GM19023 (cell line): ENCODE results near the gene POU3F1.

Experiments
- ATAC-seq: cut with Tn5 transposase; IDR thresholded peaks from one replicate; pipeline ENCODE4 v1.9.1; 2021; ENCODE audit warnings: mild to moderate bottlenecking, moderate library complexity; ENCODE audit not compliant: unreplicated experiment

The POU3F1 gene

DNA sequence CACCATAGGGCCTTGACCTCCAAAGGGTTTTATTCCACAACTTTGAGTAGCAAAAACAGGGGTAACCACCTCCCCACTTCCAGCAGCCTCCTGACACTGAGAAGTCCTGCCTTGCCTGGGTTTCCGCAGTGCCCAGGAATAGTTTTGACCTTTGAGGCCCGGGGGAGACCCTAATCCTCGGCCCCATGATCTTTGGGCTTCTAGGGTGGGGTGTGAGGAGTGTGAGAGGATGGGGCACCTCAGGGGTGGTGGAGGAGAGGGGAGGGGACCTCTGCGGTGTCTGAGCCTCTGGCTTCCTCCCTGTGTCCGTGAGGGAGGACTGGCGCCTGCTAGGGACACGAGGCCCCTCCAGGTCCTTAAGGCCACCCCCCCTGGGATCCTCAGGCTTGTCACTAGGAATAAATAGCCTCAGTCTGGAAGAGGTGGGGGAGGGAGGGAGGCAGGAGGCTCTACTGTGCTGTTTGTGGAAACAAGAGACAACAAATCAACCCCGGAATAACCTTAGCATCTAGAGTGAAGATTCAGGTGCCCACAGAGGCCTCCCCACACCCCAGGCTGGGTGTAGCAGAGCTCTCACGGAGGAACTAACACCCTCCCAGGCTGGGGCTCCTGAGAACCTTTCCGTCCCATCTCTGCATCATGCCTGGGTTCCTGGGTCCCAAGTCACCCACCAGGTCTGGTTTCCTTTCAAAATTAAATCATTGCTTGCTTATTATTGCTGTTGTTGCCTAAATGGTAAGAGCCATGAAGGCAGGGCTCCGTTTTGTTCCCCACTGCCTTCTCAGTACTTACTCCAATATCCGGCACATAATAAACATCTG, 40.4 kb downstream of the POU3F1 start:
- ATAC-seq, result no peak

DNA sequence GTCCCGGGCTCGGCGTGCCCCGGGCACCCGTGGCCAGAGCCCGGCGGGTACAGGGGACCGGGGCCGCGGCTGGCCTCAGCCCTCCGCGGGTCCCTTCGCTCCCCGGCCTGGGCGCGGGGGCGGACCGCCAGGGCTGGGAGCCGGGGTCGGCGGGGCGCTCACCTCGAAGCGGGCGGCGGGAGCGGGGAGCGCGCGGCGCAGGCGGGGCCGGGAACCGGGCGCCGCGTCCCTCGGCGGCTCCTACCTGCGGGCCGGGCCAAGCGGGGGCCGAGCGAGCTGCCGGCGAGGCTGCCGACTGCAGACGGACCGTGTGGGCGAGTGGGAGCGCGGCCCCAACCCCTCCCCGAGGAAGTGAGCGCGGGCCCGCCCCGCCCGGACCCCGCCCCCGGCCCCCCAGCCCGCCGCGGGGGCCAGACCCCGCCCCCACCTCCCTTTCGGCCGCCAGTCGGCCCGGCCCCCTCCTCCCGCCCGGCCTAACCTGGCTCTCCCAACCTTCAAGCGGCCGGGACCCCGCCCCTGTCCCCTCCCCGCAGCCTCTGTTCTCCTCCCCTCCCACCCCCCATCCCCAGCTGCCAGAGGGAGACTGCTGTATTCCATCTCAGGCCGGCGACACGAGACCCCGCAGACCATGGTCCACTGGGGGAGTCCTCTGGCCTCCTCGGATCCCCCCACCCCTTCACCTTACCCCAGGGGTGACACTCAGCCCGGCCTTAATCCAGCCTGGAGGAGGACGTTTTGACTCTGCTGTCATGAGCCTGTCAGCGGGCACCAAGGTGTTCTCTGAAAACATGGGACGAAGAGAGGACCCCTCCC, 41.2 kb downstream of the POU3F1 start, which contains the start of gene FHL3:
Gene FHL3, minus strand, starts transcription at position 320 of the 813 bp plus-strand sequence. CDS start 6,102 bp downstream, outside the sequence.
- ATAC-seq, result no peak

GRCh38 chr1:38004284-38005108, 42.1 kb downstream of the POU3F1 start:
- no peak for ATAC-seq

DNA sequence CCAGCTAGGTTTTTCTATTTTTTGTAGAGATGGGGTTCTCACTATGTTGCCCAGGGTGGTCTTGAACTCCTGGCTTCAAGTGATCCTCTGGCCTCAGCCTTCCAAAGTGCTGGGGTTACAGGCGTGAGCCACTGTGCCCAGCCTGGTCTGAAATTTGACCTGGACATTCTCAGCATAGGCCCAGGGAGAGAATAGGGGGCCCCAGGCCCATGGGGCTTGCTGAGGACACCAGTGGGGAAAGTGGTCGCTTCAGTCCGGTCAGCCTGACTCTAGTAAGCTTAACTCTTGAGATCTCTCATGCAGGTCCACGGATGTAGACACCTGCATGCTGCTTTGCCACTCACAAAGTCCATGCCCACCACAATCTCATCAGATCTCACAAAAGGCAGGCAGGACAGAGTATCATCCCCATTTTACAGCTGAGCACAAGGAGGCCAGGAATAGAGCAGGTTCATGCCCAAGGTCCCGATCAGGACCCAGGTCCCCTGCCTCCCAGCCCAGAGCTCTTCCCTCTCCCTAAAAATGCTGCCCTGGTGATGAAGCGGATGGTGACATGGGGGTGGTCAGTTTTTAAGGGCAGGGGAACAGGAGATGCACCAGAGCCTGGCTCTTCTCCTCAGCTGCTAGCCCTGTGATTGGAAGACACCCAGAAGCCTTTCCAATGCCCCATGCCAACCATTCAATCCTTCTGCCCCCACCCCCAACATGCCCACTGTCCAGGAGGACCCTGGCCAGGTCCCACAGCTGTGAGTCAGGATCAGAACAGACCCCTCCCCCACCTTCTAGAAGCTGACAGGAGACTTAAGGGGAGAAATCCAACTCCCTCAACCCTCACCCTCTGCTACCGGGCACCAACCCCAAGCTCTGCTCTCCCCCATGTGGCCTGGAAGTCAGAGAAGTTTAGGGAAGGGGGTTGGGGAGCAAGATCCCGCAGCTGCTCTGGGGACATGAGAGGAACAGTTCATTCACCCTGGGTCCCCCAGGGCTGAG, 43.0 kb downstream of the POU3F1 start:
- ATAC-seq, result no peak

DNA sequence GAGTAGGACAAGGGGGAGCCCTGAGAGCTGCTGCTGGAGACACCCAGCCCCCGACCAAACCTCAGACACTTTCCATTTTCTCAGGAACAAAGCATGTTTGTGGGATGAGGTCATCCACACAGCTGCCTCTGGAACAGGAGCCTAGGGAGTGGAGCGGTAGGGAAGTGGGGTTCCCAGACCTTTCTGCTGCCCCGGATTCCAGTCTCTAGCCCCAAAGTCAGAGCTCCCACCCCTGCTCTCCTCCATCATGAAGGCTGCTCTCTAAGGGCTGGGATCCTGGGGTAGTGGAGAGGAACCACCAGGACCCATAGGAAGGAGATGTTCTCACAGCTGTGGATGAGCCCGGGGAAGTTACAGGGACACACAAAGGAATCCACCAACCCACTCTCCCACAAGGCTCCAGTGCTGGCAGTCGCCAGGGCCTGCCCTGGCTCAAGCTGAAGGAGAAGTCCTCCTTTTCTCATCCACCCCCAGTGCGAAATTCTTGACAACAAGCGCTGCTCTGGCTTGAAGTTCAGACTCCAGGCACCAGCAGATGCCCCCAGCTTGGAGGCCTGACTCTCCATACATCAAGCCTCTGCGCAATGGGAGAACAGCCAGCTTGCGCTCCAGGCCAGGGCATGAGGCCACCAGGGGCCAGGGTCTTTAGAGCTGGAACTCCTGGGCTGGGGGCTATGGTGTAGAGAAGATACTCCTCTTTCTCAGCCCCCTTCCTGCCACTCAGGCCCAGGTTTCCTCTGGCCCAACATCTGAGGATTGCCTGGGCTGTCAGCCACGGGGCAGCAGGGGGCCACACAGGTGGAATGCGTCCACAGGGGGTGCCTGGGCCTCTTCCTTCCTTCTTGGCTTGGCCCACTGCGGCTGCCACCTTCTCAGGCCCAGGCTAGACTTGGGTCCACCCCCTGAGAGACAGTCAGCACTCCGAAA, 45.8 kb downstream of the POU3F1 start:
- ATAC-seq, result no peak

DNA sequence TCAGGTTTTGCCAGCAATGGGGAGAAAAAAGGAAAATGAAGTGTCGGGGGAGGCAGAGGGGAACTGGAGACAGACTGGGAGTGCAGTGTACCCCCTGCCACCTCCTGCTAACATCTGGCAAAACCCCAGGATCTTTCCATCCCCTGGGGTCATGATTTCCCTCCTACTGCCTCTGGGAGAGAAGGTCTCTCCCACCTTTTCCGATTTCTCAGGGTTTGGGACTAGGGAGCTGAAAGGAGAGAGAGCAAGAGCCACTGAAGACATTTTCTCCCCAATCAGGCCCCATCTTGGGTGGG, 46.4 kb downstream of the POU3F1 start:
- no peak for ATAC-seq

- ATAC-seq, result no peak
Measured at GRCh38 chr1:37999430-38000232, 47.0 kb downstream of the POU3F1 start.

DNA sequence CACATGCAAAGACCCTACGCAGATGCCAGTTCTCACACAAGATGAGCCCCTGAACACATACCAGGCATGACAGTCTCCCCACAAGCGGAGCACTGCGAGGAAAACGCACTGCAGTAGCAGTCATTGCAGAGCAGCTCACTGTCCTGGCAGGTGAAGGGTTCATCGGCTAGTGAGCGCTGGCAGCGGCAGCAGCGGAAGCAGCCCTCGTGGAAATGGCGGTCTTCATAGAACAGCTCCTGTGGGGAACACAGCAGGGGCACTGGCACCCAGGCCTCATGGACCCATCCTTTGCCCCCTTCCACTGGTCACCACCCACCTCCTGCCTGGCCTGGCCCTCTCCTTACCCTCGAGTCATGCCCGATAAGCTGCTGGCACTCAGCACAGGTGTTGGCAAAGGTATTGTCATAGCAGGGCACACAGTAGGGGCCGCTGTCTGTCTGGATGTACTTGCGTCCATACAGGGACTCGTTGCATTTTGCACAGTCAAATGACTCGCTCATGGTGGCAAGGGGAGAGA, 47.6 kb downstream of the POU3F1 start:
- ATAC-seq, result no peak

DNA sequence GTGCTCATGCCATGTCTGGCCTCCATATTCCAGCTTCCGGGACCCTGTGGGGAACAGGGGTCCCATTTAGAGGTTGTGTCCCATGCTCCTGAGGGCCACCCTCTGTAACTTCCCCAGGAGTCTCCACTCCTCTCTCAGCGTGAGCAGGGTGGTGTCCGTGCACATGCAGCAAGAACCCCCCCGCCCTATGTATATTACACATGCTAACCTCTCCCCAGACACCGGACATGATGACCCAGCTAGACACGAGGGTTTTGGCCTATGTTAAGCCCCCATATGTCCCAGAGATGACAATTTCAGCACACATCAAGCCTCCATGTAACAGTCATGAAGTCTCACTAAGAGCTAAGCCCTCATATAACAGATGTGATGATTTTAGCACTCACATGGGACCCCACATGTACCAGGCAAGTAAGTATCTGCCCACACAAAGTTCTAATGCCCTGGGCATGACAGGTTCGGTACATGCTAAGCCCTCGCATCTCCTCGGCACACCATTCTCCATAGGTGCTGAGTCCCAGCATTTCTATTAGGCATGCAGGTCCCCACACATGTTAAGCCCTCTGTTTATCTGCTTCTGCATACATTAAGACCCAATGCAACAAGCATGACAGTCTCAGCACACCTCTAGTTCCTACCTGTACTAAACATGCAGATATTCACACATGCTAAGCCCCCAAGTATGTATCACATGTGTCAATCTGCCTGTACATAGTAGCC, 48.3 kb downstream of the POU3F1 start:
- no peak for ATAC-seq

- no peak for ATAC-seq
Measured at GRCh38 chr1:37997256-37998088, 49.1 kb downstream of the POU3F1 start.

- ATAC-seq, result peak; percentile 49
Measured at GRCh38 chr1:37995751-37996345, 50.7 kb downstream of the POU3F1 start.

GRCh38 chr1:37994886-37995566, 51.6 kb downstream of the POU3F1 start:
- no peak for ATAC-seq
